ENCODE results near the gene GEMIN4.

Gene GEMIN4

GRCh38 chr17:784143-784542 lies 32.1 kb upstream of the GEMIN4 start:
- Histone ChIP-seq H3K27ac (ENCODE audit: insufficient read depth in 1 of 2, low read depth in 1 of 2, low read length in 2 of 2, poor library complexity in 1 of 2, severe bottlenecking in 2 of 2) (no peak overlapping the region), H3K36me3 (ENCODE audit: control insufficient read depth in 4 of 4, insufficient read depth in 4 of 4, low read length in 3 of 4) (peaks cover 11 to 30% (median 20%) of the 10 kb centered on the region in 4 experiments), H3K9me3 (ENCODE audit: control extremely low read depth in 1 of 5, control insufficient read depth in 4 of 5, insufficient read depth in 2 of 5, low read depth in 1 of 5, low read length in 4 of 5) (no peaks in the 10 kb centered on the region), H3K27me3 (replicated peaks in 2 of 5; ENCODE audit: control insufficient read depth in 4 of 5, insufficient read depth in 5 of 5, low read length in 4 of 5) (no peaks in the 10 kb centered on the region), H3K4me3 (ENCODE audit: control insufficient read depth in 1 of 7, extremely low read depth in 1 of 7, insufficient read depth in 4 of 7, low read depth in 2 of 7, low read length in 6 of 7) (no peak overlapping the region), H3K4me1 (ENCODE audit: control extremely low read depth in 1 of 4, control insufficient read depth in 4 of 4, insufficient read depth in 4 of 4, low read length in 3 of 4) (peaks cover 11 to 29% (median 15%) of the 10 kb centered on the region in 4 experiments)
- DNase-seq: no peak
- POLR2A ChIA-PET: no interaction called here
- 94% methylated on average over 3 of the region's 3 CpGs for WGBS (ENCODE audit: insufficient coverage)
- CTCF ChIA-PET: interaction anchor here (1.0 kb wide), 1 partner anchor 197 kb away, joined by 3 read pairs; no protein-coding TSS in a partner anchor

GRCh38 chr17:781805-782731 lies 30.0 kb upstream of the GEMIN4 start, which contains the start of the genes GLOD4 and MRM3:
Gene GLOD4 (minus strand): TSS chr17:782280. CDS start chr17:782255, 25 bp downstream.
Gene MRM3 (plus strand): TSS chr17:782353. CDS start chr17:782379, 26 bp downstream.
- Histone ChIP-seq H3K4me3 (ENCODE audit: control insufficient read depth in 1 of 7, extremely low read depth in 1 of 7, insufficient read depth in 4 of 7, low read depth in 2 of 7, low read length in 6 of 7) (peak within 1 kb of the TSS; percentile 89 to 100 (median 99)), H3K27me3 (replicated peaks in 2 of 5; ENCODE audit: control insufficient read depth in 4 of 5, insufficient read depth in 5 of 5, low read length in 4 of 5) (no peaks in the 10 kb centered on the region), H3K27ac (ENCODE audit: insufficient read depth in 1 of 2, low read depth in 1 of 2, low read length in 2 of 2, poor library complexity in 1 of 2, severe bottlenecking in 2 of 2) (peak within 1 kb of the TSS; percentile 81 to 92), H3K9me3 (ENCODE audit: control extremely low read depth in 1 of 5, control insufficient read depth in 4 of 5, insufficient read depth in 2 of 5, low read depth in 1 of 5, low read length in 4 of 5) (no peaks in the 10 kb centered on the region), H3K36me3 (ENCODE audit: control insufficient read depth in 4 of 4, insufficient read depth in 4 of 4, low read length in 3 of 4) (peaks cover 12 to 31% (median 17%) of the 10 kb centered on the region in 4 experiments), H3K4me1 (ENCODE audit: control extremely low read depth in 1 of 4, control insufficient read depth in 4 of 4, insufficient read depth in 4 of 4, low read length in 3 of 4) (peaks cover 11 to 29% (median 15%) of the 10 kb centered on the region in 4 experiments)
- 0% methylated on average over 79 of the region's 87 CpGs for WGBS (ENCODE audit: insufficient coverage)
- ChIA-PET POLR2A (interaction anchor here (0.6 to 1.4 kb wide), 7 partner anchors 10 to 532 kb away, joined by 3 to 4 read pairs (median 3); no protein-coding TSS in a partner anchor), CTCF (interaction anchor here (1.3 to 2.7 kb wide), 8 partner anchors 10 to 274 kb away, joined by 3 to 6 read pairs (median 5); partner anchors contain the start of gene TIMM22)
- DNase-seq: peak; percentile 91 to 94 (median 93)

- CTCF ChIA-PET: interaction anchor here (0.7 to 2.1 kb wide), 2 partner anchors 219 to 222 kb away, joined by 3 to 8 read pairs; partner anchors contain the start of gene TIMM22
- no peaks in the 10 kb centered on the region for H3K27me3 ChIP-seq (replicated peaks in 2 of 5; ENCODE audit: control insufficient read depth in 4 of 5, insufficient read depth in 5 of 5, low read length in 4 of 5)
- no peak overlapping the region for H3K27ac ChIP-seq (ENCODE audit: insufficient read depth in 1 of 2, low read depth in 1 of 2, low read length in 2 of 2, poor library complexity in 1 of 2, severe bottlenecking in 2 of 2)
- H3K9me3 ChIP-seq (ENCODE audit: control extremely low read depth in 1 of 5, control insufficient read depth in 4 of 5, insufficient read depth in 2 of 5, low read depth in 1 of 5, low read length in 4 of 5): no peaks in the 10 kb centered on the region
- no peak overlapping the region for H3K4me3 ChIP-seq (ENCODE audit: control insufficient read depth in 1 of 7, extremely low read depth in 1 of 7, insufficient read depth in 4 of 7, low read depth in 2 of 7, low read length in 6 of 7)
- peaks cover 21 to 52% (median 47%) of the 10 kb centered on the region in 4 experiments for H3K36me3 ChIP-seq (ENCODE audit: control insufficient read depth in 4 of 4, insufficient read depth in 4 of 4, low read length in 3 of 4)
- DNase-seq: no peak
- H3K4me1 ChIP-seq (ENCODE audit: control extremely low read depth in 1 of 4, control insufficient read depth in 4 of 4, insufficient read depth in 4 of 4, low read length in 3 of 4): peaks cover 9 to 16% (median 9%) of the 10 kb centered on the region in 4 experiments
- POLR2A ChIA-PET: no interaction called here
- 98% methylated on average over 8 of the region's 11 CpGs for WGBS (ENCODE audit: insufficient coverage)
Observed at GRCh38 chr17:778096-778495, 26.0 kb upstream of the GEMIN4 start.

GRCh38 chr17:774313-774584 lies 22.2 kb upstream of the GEMIN4 start:
- no peak overlapping the region for H3K4me3 ChIP-seq (ENCODE audit: control insufficient read depth in 1 of 7, extremely low read depth in 1 of 7, insufficient read depth in 4 of 7, low read depth in 2 of 7, low read length in 6 of 7)
- 98% methylated on average over 5 of the region's 5 CpGs for WGBS (ENCODE audit: insufficient coverage)
- no peaks in the 10 kb centered on the region for H3K9me3 ChIP-seq (ENCODE audit: control extremely low read depth in 1 of 5, control insufficient read depth in 4 of 5, insufficient read depth in 2 of 5, low read depth in 1 of 5, low read length in 4 of 5)
- ChIA-PET POLR2A (no interaction called here), CTCF (no interaction called here)
- H3K36me3 ChIP-seq (ENCODE audit: control insufficient read depth in 4 of 4, insufficient read depth in 4 of 4, low read length in 3 of 4): peaks cover 22 to 77% (median 65%) of the 10 kb centered on the region in 4 experiments
- H3K27ac ChIP-seq (ENCODE audit: insufficient read depth in 1 of 2, low read depth in 1 of 2, low read length in 2 of 2, poor library complexity in 1 of 2, severe bottlenecking in 2 of 2): no peak overlapping the region
- no peaks in the 10 kb centered on the region for H3K27me3 ChIP-seq (replicated peaks in 2 of 5; ENCODE audit: control insufficient read depth in 4 of 5, insufficient read depth in 5 of 5, low read length in 4 of 5)
- no peak for DNase-seq
- no peaks in the 10 kb centered on the region for H3K4me1 ChIP-seq (ENCODE audit: control extremely low read depth in 1 of 4, control insufficient read depth in 4 of 4, insufficient read depth in 4 of 4, low read length in 3 of 4)

- H3K9me3 ChIP-seq (ENCODE audit: control extremely low read depth in 1 of 5, control insufficient read depth in 4 of 5, insufficient read depth in 2 of 5, low read depth in 1 of 5, low read length in 4 of 5): no peaks in the 10 kb centered on the region
- POLR2A ChIA-PET: no interaction called here
- DNase-seq: no peak
- H3K4me3 ChIP-seq (ENCODE audit: control insufficient read depth in 1 of 7, extremely low read depth in 1 of 7, insufficient read depth in 4 of 7, low read depth in 2 of 7, low read length in 6 of 7): no peak overlapping the region
- H3K27me3 ChIP-seq (replicated peaks in 2 of 5; ENCODE audit: control insufficient read depth in 4 of 5, insufficient read depth in 5 of 5, low read length in 4 of 5): no peaks in the 10 kb centered on the region
- 95% methylated on average over 10 of the region's 14 CpGs for WGBS (ENCODE audit: insufficient coverage)
- peaks cover 22 to 82% (median 68%) of the 10 kb centered on the region in 4 experiments for H3K36me3 ChIP-seq (ENCODE audit: control insufficient read depth in 4 of 4, insufficient read depth in 4 of 4, low read length in 3 of 4)
- CTCF ChIA-PET: no interaction called here
- H3K4me1 ChIP-seq (ENCODE audit: control extremely low read depth in 1 of 4, control insufficient read depth in 4 of 4, insufficient read depth in 4 of 4, low read length in 3 of 4): no peaks in the 10 kb centered on the region
- H3K27ac ChIP-seq (ENCODE audit: insufficient read depth in 1 of 2, low read depth in 1 of 2, low read length in 2 of 2, poor library complexity in 1 of 2, severe bottlenecking in 2 of 2): no peak overlapping the region
Observed at GRCh38 chr17:773467-774312, 21.6 kb upstream of the GEMIN4 start.

GRCh38 chr17:773016-773415 lies 21.0 kb upstream of the GEMIN4 start:
- Histone ChIP-seq H3K4me3 (ENCODE audit: control insufficient read depth in 1 of 7, extremely low read depth in 1 of 7, insufficient read depth in 4 of 7, low read depth in 2 of 7, low read length in 6 of 7) (no peak overlapping the region), H3K36me3 (ENCODE audit: control insufficient read depth in 4 of 4, insufficient read depth in 4 of 4, low read length in 3 of 4) (peaks cover 19 to 78% (median 62%) of the 10 kb centered on the region in 4 experiments), H3K27me3 (replicated peaks in 2 of 5; ENCODE audit: control insufficient read depth in 4 of 5, insufficient read depth in 5 of 5, low read length in 4 of 5) (no peaks in the 10 kb centered on the region), H3K27ac (ENCODE audit: insufficient read depth in 1 of 2, low read depth in 1 of 2, low read length in 2 of 2, poor library complexity in 1 of 2, severe bottlenecking in 2 of 2) (no peak overlapping the region), H3K4me1 (ENCODE audit: control extremely low read depth in 1 of 4, control insufficient read depth in 4 of 4, insufficient read depth in 4 of 4, low read length in 3 of 4) (no peaks in the 10 kb centered on the region), H3K9me3 (ENCODE audit: control extremely low read depth in 1 of 5, control insufficient read depth in 4 of 5, insufficient read depth in 2 of 5, low read depth in 1 of 5, low read length in 4 of 5) (no peaks in the 10 kb centered on the region)
- DNase-seq: no peak
- WGBS (ENCODE audit: insufficient coverage): no CpG with 5 or more reads among the region's 5 CpGs
- ChIA-PET CTCF (no interaction called here), POLR2A (no interaction called here)
